Activated CD8-positive, alpha-beta T cell treated with anti-CD3 and anti-CD28 coated beads for 36 hours (primary cell): Measurements from ENCODE around the gene PDGFB. TPM values are rescaled to one million over a fixed set of nuclear protein-coding genes. Genes with fewer than 3 reads are reported as not detected.

Experiments
- ATAC-seq: fragments of 200-7000 bp; cut with Tn5 transposase; one replicate; pipeline ENCODE4 v1.10.0; 2021; ENCODE audit warnings: mild to moderate bottlenecking, moderate library complexity
- CTCF ChIA-PET: fragments of 350-600 bp; sonication (Branson Sonifier 250); formaldehyde crosslinking; loops from one replicate; lab custom pipeline; 2021; ENCODE audit warnings: antibody characterized with exemption; lab: Charles Lee
- POLR2A ChIA-PET: fragments of 350-600 bp; sonication (Branson Sonifier 250); formaldehyde crosslinking; loops from one replicate; lab custom pipeline; 2021; ENCODE audit warnings: antibody characterized with exemption; lab: Charles Lee
- DNase-seq: peaks from one replicate; pipeline ENCODE4 v3.0.0-alpha.2; 2020
- H3K27ac Mint-ChIP-seq: one replicate; pipeline ENCODE4 v1.8.0; 2021; ENCODE audit warnings: mild to moderate bottlenecking, mixed read lengths
- H3K27me3 Mint-ChIP-seq: one replicate; pipeline ENCODE4 v1.8.0; 2021; ENCODE audit warnings: mixed read lengths
- H3K36me3 Mint-ChIP-seq: one replicate; pipeline ENCODE4 v1.8.0; 2021; ENCODE audit warnings: low read depth, mixed read lengths
- H3K4me1 Mint-ChIP-seq: one replicate; pipeline ENCODE4 v1.8.0; 2021; ENCODE audit warnings: low read depth, mixed read lengths
- H3K4me3 Mint-ChIP-seq: one replicate; pipeline ENCODE4 v1.8.0; 2021; ENCODE audit warnings: mild to moderate bottlenecking, moderate library complexity, mixed read lengths
- H3K9me3 Mint-ChIP-seq: one replicate; pipeline ENCODE4 v1.8.0; 2021; ENCODE audit warnings: mixed read lengths
- CTCF ChIP-seq: fragments of 200-600 bp; IDR thresholded peaks from one replicate; pipeline ENCODE4 v1.8.0; 2022; ENCODE audit warnings: antibody characterized with exemption, mild to moderate bottlenecking
- intact Hi-C: fragments of 100-400 bp; cut with micrococcal nuclease; formaldehyde crosslinking; loops from one replicate; pipeline ENCODE4 v1.10.0; 2022
- total RNA-seq, 2 experiments: library from RNA; stranded (reverse); gene quantifications; one replicate each; pipeline ENCODE4 v1.2.3, GENCODE V29; 2021

Gene PDGFB
- total RNA-seq, 2 experiments from 2014 or later, result 1.7 to 3.0 TPM

DNA sequence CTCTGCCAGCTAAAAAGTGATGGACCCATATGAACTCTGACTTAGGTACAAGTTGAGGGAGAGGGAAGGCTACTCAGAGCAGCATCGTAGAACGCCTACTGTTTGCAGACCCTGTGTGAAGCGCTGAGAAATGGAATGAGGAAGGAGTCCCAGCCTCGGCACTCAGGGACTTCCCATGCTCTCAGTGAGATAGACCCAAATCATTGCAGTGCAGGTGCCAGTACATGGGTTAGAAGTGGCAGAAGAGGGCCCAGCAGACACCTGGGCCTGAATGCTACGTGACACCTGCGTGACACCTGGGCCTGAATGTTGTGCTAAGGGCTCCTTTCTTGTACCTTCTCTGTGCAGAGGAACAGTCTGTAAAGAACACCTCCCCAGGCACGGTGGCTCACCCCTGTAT is 2.6 kb upstream of the PDGFB start:
- no peak for ATAC-seq
- H3K36me3 Mint-ChIP-seq, result no peaks in the 10 kb centered on the region
- intact Hi-C loops, result no loop called here
- peaks cover 15% of the 10 kb centered on the region for H3K4me1 Mint-ChIP-seq
- peaks cover 28% of the 10 kb centered on the region for H3K27me3 Mint-ChIP-seq
- no peaks in the 10 kb centered on the region for H3K9me3 Mint-ChIP-seq
- H3K27ac Mint-ChIP-seq, result no peak overlapping the region
- DNase-seq, result no peak
- no peak overlapping the region for H3K4me3 Mint-ChIP-seq
- no peak for TF ChIP-seq CTCF
- CTCF ChIA-PET, result interaction anchor here (1.3 to 1.4 kb wide), 2 partner anchors 32 to 80 kb away, joined by 3 read pairs; no protein-coding TSS in a partner anchor
- POLR2A ChIA-PET, result no interaction called here

DNA sequence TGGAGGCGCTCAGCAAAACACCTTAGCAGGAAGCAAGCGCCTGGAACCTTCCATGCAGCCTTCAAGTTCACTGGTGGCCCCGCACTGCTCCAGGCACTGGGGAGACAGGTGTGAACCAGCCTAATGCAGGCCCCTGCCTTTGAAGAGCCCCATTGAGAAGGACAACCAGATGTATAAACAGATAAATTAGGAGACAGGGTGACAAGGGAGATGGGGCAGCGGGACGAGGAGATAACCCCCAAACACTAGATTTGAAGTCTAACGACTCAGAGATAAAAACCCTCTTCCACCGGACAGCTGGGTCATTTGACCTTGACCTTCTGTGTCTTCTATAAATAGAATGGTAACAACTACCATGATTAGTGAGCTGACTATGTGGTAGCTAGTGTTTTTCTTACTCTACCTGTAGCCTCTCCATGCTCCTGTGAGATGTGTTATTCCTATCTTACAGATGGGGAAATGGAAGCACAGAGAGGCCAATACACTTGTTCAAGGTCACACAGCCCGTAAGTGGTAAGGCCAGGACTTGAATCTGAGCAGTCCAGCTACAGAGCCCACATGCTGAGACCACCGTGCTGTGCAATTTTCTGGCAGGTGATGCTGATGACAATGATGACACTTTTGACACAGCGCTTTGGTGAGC is 2.0 kb upstream of the PDGFB start:
- Mint-ChIP-seq H3K27me3 (peaks cover 23% of the 10 kb centered on the region), H3K27ac (no peak overlapping the region), H3K36me3 (no peaks in the 10 kb centered on the region), H3K4me3 (no peak overlapping the region), H3K4me1 (peaks cover 15% of the 10 kb centered on the region), H3K9me3 (no peaks in the 10 kb centered on the region)
- DNase-seq (no peak), ATAC-seq (no peak)
- TF ChIP-seq CTCF, result no peak
- intact Hi-C loops, result no loop called here
- ChIA-PET POLR2A (no interaction called here), CTCF (interaction anchor here (1.3 to 1.4 kb wide), 2 partner anchors 31 to 79 kb away, joined by 3 read pairs; no protein-coding TSS in a partner anchor)

DNA sequence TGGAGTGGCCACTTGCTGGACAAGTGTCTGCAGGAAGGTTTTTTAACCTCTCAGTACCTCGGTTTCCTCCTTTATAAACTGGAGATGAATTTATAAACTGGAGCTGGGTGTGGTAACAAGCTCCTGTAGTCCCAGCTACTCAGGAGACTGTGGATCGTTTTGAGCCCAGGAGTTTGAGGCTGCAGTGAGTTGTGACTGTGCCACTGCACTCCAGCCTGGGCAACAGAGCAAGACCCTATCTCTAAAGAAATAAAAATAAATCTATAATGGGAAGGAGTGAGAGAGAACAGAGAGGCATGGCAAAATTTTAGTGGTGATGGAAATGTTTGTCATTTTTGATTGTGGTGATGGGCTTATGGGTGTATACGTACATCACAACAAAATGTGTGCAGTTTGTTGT is 1.4 kb upstream of the PDGFB start:
- POLR2A ChIA-PET, result interaction anchor here (2.4 kb wide), 1 partner anchor 73 kb away, joined by 9 read pairs; the partner anchor contains the start of gene RPL3
- Mint-ChIP-seq H3K4me1 (peaks cover 21% of the 10 kb centered on the region), H3K27ac (no peak overlapping the region), H3K27me3 (peaks cover 28% of the 10 kb centered on the region), H3K4me3 (no peak overlapping the region), H3K9me3 (no peaks in the 10 kb centered on the region), H3K36me3 (peaks cover 2% of the 10 kb centered on the region)
- TF ChIP-seq CTCF, result no peak
- intact Hi-C loops, result no loop called here
- CTCF ChIA-PET, result interaction anchor here (1.3 to 1.4 kb wide), 2 partner anchors 31 to 79 kb away, joined by 3 read pairs; no protein-coding TSS in a partner anchor
- ATAC-seq, result no peak
- DNase-seq, result no peak

DNA sequence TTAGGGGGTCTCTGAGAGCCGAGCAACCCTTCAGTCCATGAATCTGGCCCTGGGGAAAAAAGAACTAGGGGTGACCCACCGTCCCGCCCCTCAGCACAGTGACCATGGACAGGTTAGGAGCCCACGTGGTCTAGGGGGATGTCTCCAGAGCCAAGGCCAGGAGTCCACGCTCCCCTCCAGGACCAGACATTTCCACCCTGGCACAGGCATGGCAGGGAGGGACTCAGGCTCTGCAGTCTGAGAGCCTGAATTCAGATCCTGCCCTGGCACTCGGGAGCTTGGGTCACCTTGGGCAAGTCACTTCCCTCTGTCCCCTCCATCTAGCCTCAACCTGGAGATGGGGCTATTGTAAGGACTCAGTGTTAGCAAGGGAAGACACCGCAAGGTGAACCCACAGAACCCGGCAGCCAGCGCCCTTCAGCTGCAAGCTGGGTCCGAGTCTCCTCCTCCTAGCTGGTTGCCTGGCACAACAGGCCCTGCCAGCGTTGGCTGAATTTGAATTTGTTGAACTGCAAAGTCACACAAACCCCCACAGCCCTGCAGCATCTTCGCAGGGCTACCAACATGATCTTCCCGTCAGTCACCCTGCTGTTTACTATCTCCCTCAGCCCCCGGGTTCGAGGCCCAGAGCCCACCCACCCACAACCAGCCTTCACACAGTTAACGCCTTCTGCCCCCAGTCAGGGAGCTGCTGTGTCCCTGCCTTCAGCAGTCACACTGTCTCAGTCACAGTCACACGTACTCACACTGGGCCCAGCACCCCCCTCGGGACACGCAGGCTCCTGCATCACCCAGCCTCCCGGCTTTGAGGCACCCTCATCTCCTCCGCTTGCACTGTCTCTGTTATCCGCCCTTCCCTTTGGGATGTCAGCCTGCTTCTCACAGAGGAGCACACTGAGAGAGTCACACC is 603 bp upstream of the PDGFB start:
- intact Hi-C loops, result no loop called here
- POLR2A ChIA-PET, result interaction anchor here (0.6 to 2.4 kb wide), 4 partner anchors 9 to 476 kb away, joined by 3 to 9 read pairs (median 4); partner anchors contain the start of gene RPL3

More for the DNA sequence above, 603 bp upstream of the PDGFB start:
- peaks cover 29% of the 10 kb centered on the region for H3K4me1 Mint-ChIP-seq
- DNase-seq (no peak), ATAC-seq (no peak)
- TF ChIP-seq CTCF, result no peak
- H3K9me3 Mint-ChIP-seq, result no peaks in the 10 kb centered on the region
- H3K36me3 Mint-ChIP-seq, result peaks cover 2% of the 10 kb centered on the region
- H3K4me3 Mint-ChIP-seq, result peak overlapping the region; percentile 47
- no peak overlapping the region for H3K27ac Mint-ChIP-seq
- CTCF ChIA-PET, result interaction anchor here (1.0 kb wide), 1 partner anchor 10 kb away, joined by 4 read pairs; no protein-coding TSS in a partner anchor
- peaks cover 25% of the 10 kb centered on the region for H3K27me3 Mint-ChIP-seq
